H1 (cell line): ENCODE measurements around the gene FANCF. TPM values are rescaled to one million over a fixed set of nuclear protein-coding genes. Genes with fewer than 3 reads are reported as not detected.

ENCODE experiments used
- EZH2 ChIP-seq: fragments of 200-600 bp; sonication (generic); IDR thresholded peaks from 2 replicates; pipeline ENCODE4 v1.7.1; 2012; ENCODE audit warnings: low read depth, mild to moderate bottlenecking, moderate library complexity, low read length, inconsistent platforms; ENCODE audit not compliant: severe bottlenecking
- GTF2F1 ChIP-seq: IDR thresholded peaks from 2 replicates; pipeline ENCODE4 v1.6.1; 2012; ENCODE audit warnings: low read depth, low read length, improper control_type of control experiment, borderline replicate concordance
- POU5F1 ChIP-seq: IDR thresholded peaks from 2 replicates; pipeline ENCODE4 v1.6.1; 2011; ENCODE audit warnings: low read depth, mild to moderate bottlenecking, low read length, moderate library complexity
- polyA plus RNA-seq, 7 experiments: library from polyadenylated mRNA; depleted of rRNA in 3 of 7; stranded (reverse) in 5 of 7; unstranded in 2 of 7; fragments of >200 nt in 5 of 7; fragments of 200-250 nt in 2 of 7; gene quantifications; 1 replicate in 5 of 7; 2 replicates in 1 of 7; 4 replicates in 1 of 7; pipeline versions ENCODE4 v1.2.1 to v1.2.3, GENCODE V29; 2011 to 2013; ENCODE audit warnings: missing spikeins in 2 of 7, mixed read lengths in 2 of 7
- total RNA-seq: library from RNA; stranded (reverse); fragmentation: NEBNext Ultra II Directional; extraction: Animal tissue kit (Norgen Biotek cat#: 25700); gene quantifications from 2 replicates; pipeline ENCODE4 v1.2.1, GENCODE V29; 2021
- TF ChIP-seq, protein P1 (sequence below): fragments of 300-600 bp; sonication (generic); IDR thresholded peaks from 2 replicates; pipeline ENCODE4 v1.7.1; 2012; ENCODE audit warnings: low read length, moderate library complexity, mild to moderate bottlenecking, inconsistent platforms; ENCODE audit not compliant: insufficient replicate concordance

FANCF gene
- total and polyA plus RNA-seq, 2 of the 8 experiments (the other 6 are each of a cell fraction or from before 2014, with no cell fraction given), result 10.0 to 29.4 TPM

DNA sequence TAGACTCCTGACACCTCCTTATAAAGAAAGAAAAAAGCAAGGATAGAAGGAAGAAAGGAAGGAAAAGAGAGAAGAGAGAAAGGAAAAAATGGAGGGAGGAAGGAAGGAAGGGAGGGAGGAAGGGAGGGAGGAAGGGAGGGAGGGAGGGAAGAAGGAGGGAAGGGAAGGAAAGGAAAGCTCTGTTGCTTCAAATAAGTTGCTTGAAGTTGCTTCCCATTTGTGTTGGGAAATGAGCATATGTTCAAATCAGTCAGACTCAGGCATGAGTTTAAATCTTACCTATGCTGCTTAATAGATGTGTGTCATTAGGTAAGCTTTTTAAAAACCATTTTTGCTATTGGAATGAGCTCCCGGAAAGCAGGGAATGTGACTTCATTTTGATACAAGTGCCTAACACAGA is 34.2 kb upstream of the FANCF start (continued):
- TF ChIP-seq, protein P1, sequence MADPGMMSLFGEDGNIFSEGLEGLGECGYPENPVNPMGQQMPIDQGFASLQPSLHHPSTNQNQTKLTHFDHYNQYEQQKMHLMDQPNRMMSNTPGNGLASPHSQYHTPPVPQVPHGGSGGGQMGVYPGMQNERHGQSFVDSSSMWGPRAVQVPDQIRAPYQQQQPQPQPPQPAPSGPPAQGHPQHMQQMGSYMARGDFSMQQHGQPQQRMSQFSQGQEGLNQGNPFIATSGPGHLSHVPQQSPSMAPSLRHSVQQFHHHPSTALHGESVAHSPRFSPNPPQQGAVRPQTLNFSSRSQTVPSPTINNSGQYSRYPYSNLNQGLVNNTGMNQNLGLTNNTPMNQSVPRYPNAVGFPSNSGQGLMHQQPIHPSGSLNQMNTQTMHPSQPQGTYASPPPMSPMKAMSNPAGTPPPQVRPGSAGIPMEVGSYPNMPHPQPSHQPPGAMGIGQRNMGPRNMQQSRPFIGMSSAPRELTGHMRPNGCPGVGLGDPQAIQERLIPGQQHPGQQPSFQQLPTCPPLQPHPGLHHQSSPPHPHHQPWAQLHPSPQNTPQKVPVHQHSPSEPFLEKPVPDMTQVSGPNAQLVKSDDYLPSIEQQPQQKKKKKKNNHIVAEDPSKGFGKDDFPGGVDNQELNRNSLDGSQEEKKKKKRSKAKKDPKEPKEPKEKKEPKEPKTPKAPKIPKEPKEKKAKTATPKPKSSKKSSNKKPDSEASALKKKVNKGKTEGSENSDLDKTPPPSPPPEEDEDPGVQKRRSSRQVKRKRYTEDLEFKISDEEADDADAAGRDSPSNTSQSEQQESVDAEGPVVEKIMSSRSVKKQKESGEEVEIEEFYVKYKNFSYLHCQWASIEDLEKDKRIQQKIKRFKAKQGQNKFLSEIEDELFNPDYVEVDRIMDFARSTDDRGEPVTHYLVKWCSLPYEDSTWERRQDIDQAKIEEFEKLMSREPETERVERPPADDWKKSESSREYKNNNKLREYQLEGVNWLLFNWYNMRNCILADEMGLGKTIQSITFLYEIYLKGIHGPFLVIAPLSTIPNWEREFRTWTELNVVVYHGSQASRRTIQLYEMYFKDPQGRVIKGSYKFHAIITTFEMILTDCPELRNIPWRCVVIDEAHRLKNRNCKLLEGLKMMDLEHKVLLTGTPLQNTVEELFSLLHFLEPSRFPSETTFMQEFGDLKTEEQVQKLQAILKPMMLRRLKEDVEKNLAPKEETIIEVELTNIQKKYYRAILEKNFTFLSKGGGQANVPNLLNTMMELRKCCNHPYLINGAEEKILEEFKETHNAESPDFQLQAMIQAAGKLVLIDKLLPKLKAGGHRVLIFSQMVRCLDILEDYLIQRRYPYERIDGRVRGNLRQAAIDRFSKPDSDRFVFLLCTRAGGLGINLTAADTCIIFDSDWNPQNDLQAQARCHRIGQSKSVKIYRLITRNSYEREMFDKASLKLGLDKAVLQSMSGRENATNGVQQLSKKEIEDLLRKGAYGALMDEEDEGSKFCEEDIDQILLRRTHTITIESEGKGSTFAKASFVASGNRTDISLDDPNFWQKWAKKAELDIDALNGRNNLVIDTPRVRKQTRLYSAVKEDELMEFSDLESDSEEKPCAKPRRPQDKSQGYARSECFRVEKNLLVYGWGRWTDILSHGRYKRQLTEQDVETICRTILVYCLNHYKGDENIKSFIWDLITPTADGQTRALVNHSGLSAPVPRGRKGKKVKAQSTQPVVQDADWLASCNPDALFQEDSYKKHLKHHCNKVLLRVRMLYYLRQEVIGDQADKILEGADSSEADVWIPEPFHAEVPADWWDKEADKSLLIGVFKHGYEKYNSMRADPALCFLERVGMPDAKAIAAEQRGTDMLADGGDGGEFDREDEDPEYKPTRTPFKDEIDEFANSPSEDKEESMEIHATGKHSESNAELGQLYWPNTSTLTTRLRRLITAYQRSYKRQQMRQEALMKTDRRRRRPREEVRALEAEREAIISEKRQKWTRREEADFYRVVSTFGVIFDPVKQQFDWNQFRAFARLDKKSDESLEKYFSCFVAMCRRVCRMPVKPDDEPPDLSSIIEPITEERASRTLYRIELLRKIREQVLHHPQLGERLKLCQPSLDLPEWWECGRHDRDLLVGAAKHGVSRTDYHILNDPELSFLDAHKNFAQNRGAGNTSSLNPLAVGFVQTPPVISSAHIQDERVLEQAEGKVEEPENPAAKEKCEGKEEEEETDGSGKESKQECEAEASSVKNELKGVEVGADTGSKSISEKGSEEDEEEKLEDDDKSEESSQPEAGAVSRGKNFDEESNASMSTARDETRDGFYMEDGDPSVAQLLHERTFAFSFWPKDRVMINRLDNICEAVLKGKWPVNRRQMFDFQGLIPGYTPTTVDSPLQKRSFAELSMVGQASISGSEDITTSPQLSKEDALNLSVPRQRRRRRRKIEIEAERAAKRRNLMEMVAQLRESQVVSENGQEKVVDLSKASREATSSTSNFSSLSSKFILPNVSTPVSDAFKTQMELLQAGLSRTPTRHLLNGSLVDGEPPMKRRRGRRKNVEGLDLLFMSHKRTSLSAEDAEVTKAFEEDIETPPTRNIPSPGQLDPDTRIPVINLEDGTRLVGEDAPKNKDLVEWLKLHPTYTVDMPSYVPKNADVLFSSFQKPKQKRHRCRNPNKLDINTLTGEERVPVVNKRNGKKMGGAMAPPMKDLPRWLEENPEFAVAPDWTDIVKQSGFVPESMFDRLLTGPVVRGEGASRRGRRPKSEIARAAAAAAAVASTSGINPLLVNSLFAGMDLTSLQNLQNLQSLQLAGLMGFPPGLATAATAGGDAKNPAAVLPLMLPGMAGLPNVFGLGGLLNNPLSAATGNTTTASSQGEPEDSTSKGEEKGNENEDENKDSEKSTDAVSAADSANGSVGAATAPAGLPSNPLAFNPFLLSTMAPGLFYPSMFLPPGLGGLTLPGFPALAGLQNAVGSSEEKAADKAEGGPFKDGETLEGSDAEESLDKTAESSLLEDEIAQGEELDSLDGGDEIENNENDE, result no peak
- no peak for TF ChIP-seq GTF2F1
- no peak for TF ChIP-seq POU5F1
- no peak for TF ChIP-seq EZH2
- TF ChIP-seq, all 59 proteins: peak for 0
